NCI-H345 treated with DMSO at 0.1 percent for 48 hours (cell line): Measurements from ENCODE around the gene EIF3CL.
"Not testable (repeated sequence)": the region's sequence is repeated elsewhere in the genome, so short reads cannot be mapped to it uniquely, and the experiment has no call there.

Source experiments
- DNase-seq: peaks from one replicate; lab custom pipeline; 2025; ENCODE audit not compliant: unreplicated experiment; lab: John Stamatoyannopoulos, UW

Gene EIF3CL

GRCh38 chr16:28403220-28404072 is at the start of gene EIF3CL:
Gene EIF3CL, minus strand, starts transcription at chr16:28403841. Its CDS starts 223 bp downstream, at chr16:28403618.
- not testable (repeated sequence) for DNase-seq

DNA sequence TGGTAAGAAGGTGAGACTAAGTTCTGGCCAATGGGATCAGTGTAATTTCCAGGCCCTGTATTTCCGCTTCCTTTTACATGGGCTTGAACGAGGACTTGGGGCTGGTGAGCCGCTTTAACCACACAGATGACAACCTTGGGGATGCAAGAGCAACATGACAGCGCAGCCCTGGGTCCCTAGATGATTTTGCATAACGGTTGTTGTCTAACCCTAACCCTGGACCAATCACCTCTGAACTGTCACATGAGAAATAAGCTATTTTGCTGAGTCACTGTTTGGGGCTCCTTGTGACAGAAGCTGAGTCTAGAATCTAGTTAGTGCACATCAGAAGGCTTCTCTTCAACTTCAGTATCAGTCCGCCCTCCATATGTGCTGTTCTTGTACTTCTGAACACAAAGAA is 43.4 kb upstream of the EIF3CL start:
- not testable (repeated sequence) for DNase-seq

GRCh38 chr16:28446388-28446787 is 42.7 kb upstream of the EIF3CL start:
- not testable (repeated sequence) for DNase-seq

GRCh38 chr16:28443943-28444342 is 40.3 kb upstream of the EIF3CL start:
- not testable (repeated sequence) for DNase-seq

- not testable (repeated sequence) for DNase-seq
These were observed 35.3 kb upstream of the EIF3CL start for GRCh38 chr16:28438899-28439298.

- not testable (repeated sequence) for DNase-seq
These were observed 31.7 kb upstream of the EIF3CL start for GRCh38 chr16:28435340-28435739.

DNA sequence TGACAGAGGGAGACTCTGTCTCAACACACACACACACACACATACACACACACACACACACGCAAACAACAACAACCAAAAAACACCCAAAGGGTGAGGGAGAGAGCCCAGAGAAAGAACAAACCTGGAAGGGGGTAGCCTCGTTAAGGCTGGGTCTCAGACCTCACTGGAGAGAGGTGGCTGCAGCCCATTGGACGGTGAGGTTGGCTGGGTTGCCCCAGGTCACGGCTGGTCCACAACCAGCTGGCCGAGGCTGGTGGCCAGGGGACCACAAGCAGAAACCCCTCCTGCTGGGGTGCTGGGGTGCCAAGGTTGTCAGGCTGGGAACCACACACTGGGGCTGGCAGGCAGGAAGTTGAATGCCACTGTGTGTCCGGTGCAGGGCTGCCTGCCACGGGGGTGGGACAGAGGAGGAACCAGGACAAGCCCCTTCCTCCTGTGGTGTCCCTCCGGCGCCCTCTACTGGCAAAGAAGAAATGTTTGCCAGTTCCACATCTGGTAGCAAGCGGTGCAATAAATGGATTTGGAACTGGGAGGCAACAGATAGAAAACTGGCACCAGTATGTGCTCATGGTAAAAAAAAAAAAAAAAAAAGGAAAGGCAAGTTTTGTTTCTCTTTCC is 22.5 kb upstream of the EIF3CL start:
- not testable (repeated sequence) for DNase-seq

- DNase-seq: not testable (repeated sequence)
These were observed 17.6 kb upstream of the EIF3CL start for GRCh38 chr16:28421071-28421750.

- not testable (repeated sequence) for DNase-seq
These were observed 13.4 kb upstream of the EIF3CL start for GRCh38 chr16:28417033-28417432.

GRCh38 chr16:28414530-28414929 is 10.9 kb upstream of the EIF3CL start:
- DNase-seq: not testable (repeated sequence)

DNA sequence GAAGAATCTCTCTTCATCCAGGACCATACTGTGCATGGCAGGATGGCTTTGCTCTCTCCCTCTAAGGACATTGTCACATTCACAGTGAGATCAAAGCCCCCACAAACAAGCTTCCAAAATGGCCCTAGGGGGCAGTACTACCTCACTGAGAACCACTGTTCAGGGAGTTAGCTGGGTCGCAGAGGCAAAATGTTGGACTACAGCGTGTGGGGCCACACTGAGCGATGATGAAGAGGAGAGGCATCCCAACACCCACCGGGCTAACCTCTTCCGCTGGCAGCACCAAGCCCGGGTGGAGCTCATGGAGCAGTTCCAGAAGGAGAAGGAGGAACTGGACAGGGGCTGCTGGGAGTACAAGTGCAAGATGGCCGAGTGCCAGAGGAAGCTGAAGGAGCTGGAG is 9.9 kb upstream of the EIF3CL start:
- DNase-seq: not testable (repeated sequence)

- DNase-seq: not testable (repeated sequence)
These were observed 11.6 kb downstream of the EIF3CL start for GRCh38 chr16:28392054-28392453.

- DNase-seq: not testable (repeated sequence)
These were observed 21.3 kb downstream of the EIF3CL start for GRCh38 chr16:28382177-28382867.

DNA sequence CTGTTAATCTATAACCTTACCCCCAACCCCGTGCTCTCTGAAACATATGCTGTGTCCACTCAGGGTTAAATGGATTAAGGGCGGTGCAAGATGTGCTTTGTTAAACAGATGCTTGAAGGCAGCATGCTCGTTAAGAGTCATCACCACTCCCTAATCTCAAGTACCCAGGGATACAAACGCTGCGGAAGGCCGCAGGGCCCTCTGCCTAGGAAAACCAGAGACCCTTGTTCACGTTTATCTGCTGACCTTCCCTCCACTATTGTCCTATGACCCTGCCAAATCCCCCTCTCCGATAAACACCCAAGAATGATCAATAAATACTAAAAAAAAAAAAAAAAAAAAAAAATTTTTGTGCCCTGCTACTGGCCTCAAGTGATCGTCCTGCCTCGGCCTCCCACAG is 25.8 kb downstream of the EIF3CL start:
- not testable (repeated sequence) for DNase-seq

DNA sequence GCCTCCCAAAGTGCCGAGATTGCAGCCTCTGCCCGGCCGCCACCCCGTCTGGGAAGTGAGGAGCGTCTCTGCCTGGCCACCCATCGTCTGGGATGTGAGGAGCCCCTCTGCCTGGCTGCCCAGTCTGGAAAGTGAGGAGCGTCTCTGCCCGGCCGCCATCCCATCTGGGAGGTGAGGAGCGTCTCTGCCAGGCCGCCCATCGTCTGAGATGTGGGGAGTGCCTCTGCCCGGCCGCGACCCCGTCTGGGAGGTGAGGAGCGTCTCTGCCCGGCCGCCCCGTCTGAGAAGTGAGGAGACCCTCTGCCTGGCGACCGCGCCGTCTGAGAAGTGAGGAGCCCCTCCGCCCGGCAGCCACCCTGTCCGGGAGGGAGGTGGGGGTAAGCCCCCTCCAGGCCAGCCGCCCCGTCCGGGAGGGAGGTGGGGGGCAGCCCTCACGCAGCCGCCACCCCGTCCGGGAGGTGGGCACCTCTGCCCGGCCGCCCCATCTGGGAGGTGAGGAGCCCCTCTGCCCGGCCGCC is 26.5 kb downstream of the EIF3CL start:
- DNase-seq: not testable (repeated sequence)

DNA sequence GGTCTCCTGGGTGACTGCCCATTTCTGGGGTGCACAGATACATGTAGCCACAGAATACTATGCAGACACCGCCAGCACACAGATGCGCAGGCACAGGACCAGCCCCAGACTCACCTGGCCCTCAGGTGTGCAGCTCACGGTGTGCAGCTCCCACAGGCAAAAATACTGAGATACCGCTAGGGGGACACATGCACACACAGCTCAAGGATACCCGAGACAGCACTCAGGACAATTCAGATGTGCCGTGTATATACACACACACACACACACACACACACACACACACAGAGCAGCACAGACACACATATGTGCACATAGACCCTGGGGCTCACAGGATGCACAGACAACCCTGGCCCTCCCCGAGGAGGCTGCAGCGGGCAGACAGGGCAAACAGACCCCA is 28.5 kb downstream of the EIF3CL start:
- not testable (repeated sequence) for DNase-seq

DNA sequence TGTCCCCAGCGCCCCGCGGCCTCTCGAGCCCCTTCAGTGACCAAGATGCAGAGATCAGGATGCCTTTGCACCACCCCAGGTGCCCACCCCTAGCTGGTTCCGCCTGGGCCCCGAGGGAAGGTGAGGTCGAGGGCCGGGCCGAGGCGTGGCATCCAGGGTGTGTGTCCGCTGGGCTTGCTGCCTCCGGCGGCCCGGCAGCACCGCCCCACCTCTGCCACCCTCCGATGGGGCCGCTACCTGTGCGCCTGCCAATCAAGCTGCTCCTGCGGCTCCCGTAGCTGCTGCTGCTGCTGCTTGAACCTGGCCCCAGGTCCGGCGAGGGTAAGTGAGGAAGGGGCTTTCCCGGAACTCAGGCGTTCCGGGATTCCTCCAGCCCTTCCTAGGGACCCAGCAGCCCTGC is 29.4 kb downstream of the EIF3CL start:
- not testable (repeated sequence) for DNase-seq

DNA sequence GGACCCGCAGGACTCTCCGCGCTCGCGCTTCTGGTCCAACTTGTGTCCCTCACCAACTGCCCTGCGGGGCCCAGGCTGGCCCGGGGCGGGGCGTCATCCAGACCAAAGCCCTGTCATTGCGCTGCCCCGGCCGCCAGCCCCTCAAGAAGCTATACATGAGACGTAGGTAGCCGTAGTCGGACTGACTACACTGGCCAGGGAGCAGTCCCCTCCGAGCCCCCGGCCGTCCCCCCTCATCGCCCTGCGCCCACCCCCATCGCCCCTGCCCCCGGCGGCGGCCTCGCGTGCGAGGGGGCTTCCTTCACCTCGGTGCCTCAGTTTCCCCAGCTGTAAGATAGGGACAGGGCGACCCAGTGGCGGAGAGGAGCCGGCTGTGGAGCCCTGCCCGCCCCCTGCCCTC is 35.7 kb downstream of the EIF3CL start:
- not testable (repeated sequence) for DNase-seq

DNA sequence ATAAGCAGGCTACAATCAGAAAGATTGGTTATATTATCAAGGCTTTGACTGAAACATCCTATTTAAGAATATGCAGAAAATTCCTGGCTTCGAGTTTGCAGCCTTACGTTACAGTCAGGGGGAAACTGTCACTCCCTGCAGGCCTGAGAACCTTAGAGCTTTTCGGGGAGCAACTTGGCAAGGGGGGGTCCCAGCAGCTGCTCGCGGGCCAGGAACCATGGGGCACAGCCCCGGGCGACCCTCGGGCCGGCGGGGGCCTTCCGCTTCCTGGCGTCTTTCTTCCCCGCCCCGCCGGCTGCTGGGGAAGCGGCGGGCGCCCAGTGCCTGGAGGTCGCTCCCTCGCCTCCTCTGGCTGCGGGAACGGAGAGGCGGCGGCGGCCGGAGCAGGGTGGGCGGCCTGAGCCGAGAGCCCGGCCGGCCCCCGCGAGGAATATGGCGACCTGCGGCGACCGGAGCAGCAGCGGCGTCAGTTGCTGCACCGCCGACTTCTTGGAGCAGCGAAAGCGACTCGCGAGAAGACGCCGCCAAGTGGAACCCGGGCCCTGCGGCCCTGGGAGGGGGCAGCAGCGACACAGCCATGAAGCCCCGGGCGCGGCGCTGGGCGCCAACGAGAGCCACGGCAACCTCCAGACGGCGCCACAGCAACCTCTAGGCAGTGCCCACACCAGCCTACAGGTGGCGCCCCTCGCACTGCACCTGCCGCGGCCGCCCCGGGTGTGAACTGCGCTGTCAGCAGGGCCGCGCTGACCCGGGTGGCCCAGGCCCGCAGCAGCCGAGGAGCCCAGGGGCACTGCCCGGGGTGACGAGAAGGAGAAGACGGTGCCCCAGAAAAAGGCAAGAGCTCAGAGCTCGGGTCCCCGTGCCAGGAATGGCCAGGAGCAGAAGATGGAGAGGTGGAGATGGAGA is 39.1 kb downstream of the EIF3CL start:
- DNase-seq: not testable (repeated sequence)

DNA sequence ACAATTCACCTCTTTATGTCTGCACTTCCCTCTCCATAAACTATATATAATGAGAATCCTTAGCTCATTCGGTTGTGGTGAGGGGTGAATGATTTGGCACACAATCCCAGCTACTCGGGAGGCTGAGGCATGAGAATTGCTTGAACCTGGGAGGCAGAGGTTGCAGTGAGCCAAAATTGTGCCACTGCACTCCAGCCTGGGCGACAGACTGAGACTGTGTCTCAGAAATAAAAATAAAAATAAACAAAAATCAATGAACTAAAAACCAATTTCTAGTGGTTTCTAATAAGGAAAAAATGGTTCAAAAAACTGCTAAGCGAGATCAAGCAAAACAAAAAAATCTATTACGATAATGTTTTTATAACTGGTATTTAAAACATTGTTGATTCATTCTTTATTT is 40.2 kb downstream of the EIF3CL start, which contains the start of gene NPIPB6:
NPIPB6 (minus strand) TSS at position 101 of the 400 bp plus-strand sequence. CDS start 686 bp downstream, outside the sequence.
- not testable (repeated sequence) for DNase-seq
